ENCODE results near the gene ADGRA3. TPM values are rescaled to one million over a fixed set of nuclear protein-coding genes. Genes with fewer than 3 reads are reported as not detected.

ADGRA3 gene
- total RNA-seq, 1 donor from 2014 or later: 18.5 TPM

DNA sequence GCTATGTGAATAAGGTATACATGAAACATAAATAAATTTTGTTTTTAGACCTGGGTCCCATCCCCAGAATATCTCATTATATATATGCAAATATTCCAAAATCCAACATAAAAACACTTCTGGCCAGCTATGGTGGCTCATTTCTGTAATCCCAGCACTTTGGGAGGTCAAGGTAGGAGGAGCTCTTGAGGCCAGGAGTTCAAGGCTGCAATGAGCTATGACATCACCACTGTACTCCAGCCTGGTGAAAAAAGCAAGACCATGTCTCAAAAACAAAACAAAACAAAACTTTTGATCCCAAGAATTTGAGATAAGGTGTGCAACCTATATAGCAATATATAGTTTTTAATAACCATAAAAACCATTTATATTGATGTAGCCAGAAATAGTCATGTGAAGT, 5.4 kb upstream of the ADGRA3 start:
- no peak overlapping the region for H3K4me3 ChIP-seq
- H3K9me3 ChIP-seq: no peaks in the 10 kb centered on the region
- H3K27me3 ChIP-seq: no peaks in the 10 kb centered on the region
- TF ChIP-seq, protein P1, sequence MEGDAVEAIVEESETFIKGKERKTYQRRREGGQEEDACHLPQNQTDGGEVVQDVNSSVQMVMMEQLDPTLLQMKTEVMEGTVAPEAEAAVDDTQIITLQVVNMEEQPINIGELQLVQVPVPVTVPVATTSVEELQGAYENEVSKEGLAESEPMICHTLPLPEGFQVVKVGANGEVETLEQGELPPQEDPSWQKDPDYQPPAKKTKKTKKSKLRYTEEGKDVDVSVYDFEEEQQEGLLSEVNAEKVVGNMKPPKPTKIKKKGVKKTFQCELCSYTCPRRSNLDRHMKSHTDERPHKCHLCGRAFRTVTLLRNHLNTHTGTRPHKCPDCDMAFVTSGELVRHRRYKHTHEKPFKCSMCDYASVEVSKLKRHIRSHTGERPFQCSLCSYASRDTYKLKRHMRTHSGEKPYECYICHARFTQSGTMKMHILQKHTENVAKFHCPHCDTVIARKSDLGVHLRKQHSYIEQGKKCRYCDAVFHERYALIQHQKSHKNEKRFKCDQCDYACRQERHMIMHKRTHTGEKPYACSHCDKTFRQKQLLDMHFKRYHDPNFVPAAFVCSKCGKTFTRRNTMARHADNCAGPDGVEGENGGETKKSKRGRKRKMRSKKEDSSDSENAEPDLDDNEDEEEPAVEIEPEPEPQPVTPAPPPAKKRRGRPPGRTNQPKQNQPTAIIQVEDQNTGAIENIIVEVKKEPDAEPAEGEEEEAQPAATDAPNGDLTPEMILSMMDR (IDR thresholded peaks at IDR 0.05): no peak
- no peaks in the 10 kb centered on the region for H3K4me1 ChIP-seq
- intact Hi-C loops (cut with DNase I): no loop called here
- ATAC-seq (no peak), DNase-seq (no peak)
- no peak overlapping the region for H3K27ac ChIP-seq
- no peaks in the 10 kb centered on the region for H3K36me3 ChIP-seq

DNA sequence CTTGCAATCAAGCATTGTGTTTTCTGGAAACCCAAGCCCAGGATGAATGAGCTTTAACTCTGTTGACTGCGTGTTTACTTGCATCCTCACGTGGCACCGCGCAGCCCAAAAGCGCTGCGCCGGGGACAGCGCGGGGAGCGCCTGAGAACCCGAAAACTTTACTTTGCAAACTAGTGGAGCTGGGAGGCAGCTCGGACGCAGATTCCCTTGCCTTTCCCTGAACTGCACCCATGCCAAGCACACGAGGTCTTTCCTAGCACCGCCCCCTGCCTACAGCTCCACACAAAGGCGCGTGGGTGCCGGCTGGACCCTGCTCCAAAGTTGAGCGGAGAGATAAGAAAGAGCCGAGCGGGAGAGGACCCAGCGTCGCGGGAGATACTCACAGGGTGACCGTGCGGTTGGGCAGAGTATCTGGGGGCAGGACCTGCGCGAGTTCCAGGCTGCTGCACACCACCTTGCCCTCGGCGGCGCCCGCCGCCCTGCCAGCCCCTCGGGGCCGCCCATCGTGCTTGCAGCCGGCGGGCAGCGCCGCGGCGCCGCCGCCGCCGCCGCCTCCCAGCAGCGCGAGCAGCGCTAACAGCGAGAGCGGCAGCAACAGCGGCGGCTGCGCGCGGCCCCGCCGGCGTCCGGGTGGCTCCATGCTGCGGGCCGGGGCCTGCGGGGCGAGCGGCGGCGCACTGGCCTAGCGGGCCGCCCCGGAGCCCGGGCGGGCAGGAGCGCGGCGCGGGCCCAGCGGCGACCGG, 550 bp downstream of the ADGRA3 start:
- intact Hi-C loops (cut with DNase I): no loop called here
- TF ChIP-seq, protein P1 (IDR thresholded peaks at IDR 0.05): peak; percentile 5

DNA sequence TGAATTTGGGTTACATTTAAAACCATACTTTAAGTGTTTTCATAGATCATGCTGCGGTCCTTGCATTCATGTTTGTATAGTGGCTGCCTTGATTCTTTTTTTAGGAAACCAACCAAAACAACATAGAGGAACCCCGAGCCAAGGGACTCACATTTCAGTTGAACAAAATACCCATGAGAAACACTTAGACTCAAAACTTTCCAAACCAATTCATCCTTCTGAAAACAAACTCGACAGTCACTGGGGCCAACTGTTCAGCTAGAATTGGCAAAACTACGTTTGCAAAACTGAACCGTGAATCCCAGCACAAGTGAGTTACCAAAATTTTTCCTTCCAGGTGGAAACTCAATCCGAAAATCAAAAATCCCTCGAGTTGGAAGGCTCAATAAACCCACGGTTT, 1.4 kb downstream of the ADGRA3 start:
- no peaks in the 10 kb centered on the region for H3K27me3 ChIP-seq
- DNase-seq (no peak), ATAC-seq (no peak)
- no peaks in the 10 kb centered on the region for H3K36me3 ChIP-seq
- TF ChIP-seq, protein P1 (IDR thresholded peaks at IDR 0.05): no peak
- peak overlapping the region; percentile 65 for H3K4me3 ChIP-seq
- peaks cover 7% of the 10 kb centered on the region for H3K4me1 ChIP-seq
- peak overlapping the region; percentile 36 for H3K27ac ChIP-seq
- intact Hi-C loops (cut with DNase I): no loop called here
- H3K9me3 ChIP-seq: no peaks in the 10 kb centered on the region

More for the DNA sequence above, 550 bp downstream of the ADGRA3 start:
- Histone ChIP-seq H3K4me1 (peaks cover 7% of the 10 kb centered on the region), H3K9me3 (no peaks in the 10 kb centered on the region), H3K4me3 (peak overlapping the region; percentile 65), H3K27ac (peak overlapping the region; percentile 36), H3K36me3 (no peaks in the 10 kb centered on the region), H3K27me3 (no peaks in the 10 kb centered on the region)
- peak; percentile 81 for DNase-seq
- peak; percentile 70 for ATAC-seq

DNA sequence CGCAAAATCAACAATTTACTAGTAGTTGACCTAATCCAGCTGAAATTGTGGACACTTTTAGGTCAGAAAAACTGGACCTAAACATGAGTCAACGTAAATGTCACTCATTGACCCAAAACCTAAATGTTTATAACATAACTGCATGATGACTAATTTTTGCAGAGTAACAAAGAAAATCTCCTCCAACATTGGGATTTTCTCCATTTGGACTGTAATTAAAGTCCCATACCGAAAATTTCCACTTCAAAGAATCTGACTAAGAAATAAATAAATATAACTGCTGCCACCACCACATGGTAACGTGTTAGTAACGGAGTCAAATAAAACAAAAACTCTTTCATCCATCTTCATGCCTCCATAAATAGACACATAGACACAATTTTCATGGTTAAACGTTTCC, 1.9 kb downstream of the ADGRA3 start:
- DNase-seq (no peak), ATAC-seq (no peak)
- no peaks in the 10 kb centered on the region for H3K9me3 ChIP-seq
- no peaks in the 10 kb centered on the region for H3K27me3 ChIP-seq
- TF ChIP-seq, protein P1 (IDR thresholded peaks at IDR 0.05): no peak
- H3K4me1 ChIP-seq: peaks cover 7% of the 10 kb centered on the region
- H3K36me3 ChIP-seq: no peaks in the 10 kb centered on the region
- peak overlapping the region; percentile 65 for H3K4me3 ChIP-seq
- intact Hi-C loops (cut with DNase I): no loop called here
- no peak overlapping the region for H3K27ac ChIP-seq

DNA sequence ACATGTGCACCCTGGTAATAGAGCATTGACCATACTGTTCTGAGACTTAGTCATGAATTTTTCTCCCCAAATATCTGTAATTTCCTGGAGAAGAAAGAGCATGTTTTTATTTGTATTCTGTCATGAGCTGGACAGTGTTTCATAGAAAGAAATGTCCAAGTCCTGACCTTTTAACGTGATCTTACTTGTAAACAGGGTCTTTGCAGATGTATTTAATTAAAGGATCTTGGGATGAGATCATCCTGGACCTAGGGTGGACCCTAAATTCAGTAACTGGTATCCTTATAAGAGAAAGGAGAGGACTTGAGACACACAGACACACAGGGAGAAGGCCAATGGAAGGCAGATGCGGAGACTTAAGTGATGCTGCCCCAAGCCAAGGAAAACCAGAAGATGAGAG, 3.6 kb downstream of the ADGRA3 start:
- H3K27me3 ChIP-seq: no peaks in the 10 kb centered on the region
- no peaks in the 10 kb centered on the region for H3K9me3 ChIP-seq
- intact Hi-C loops (cut with DNase I): no loop called here
- TF ChIP-seq, protein P1 (IDR thresholded peaks at IDR 0.05): no peak
- peaks cover 7% of the 10 kb centered on the region for H3K4me1 ChIP-seq
- no peak for ATAC-seq
- DNase-seq: no peak
- no peaks in the 10 kb centered on the region for H3K36me3 ChIP-seq
- no peak overlapping the region for H3K27ac ChIP-seq
- H3K4me3 ChIP-seq: no peak overlapping the region
